ENCODE data around the gene SOX2.

Gene SOX2

DNA sequence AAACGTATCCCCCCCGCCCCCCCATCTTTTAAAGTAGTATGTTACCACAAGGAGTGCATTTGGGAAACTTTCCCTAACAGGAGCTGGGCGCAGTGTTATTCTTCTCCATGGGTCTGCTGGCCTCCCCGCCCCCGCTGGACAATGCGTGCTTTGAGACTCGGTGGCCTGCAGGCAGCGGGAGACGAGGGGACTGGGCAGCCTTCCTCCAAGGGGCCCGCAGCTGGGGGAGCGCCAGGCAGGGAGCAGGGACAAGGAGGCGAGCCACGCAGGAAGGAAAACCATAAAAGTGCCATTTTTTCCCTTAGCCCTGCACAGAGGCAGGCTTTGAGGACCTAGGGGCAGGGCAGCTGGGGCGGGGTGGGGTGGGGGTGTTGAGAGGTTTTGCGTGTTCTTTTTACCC lies 14.1 kb downstream of the SOX2 start:
- H3K27ac ChIP-seq = no peak overlapping the region
- no peak for DNase-seq
- peaks cover 0 to 24% (median 11%) of the 10 kb centered on the region in 4 donors for H3K4me1 ChIP-seq
- TF ChIP-seq, protein P1, sequence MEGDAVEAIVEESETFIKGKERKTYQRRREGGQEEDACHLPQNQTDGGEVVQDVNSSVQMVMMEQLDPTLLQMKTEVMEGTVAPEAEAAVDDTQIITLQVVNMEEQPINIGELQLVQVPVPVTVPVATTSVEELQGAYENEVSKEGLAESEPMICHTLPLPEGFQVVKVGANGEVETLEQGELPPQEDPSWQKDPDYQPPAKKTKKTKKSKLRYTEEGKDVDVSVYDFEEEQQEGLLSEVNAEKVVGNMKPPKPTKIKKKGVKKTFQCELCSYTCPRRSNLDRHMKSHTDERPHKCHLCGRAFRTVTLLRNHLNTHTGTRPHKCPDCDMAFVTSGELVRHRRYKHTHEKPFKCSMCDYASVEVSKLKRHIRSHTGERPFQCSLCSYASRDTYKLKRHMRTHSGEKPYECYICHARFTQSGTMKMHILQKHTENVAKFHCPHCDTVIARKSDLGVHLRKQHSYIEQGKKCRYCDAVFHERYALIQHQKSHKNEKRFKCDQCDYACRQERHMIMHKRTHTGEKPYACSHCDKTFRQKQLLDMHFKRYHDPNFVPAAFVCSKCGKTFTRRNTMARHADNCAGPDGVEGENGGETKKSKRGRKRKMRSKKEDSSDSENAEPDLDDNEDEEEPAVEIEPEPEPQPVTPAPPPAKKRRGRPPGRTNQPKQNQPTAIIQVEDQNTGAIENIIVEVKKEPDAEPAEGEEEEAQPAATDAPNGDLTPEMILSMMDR (IDR thresholded peaks at IDR 0.05) = no peak
- intact Hi-C loops (cut with DNase I; ENCODE audit: low total_unique reads) = no loop called here
- no peaks in the 10 kb centered on the region for H3K9me3 ChIP-seq
- no peak overlapping the region for H3K4me3 ChIP-seq
- H3K36me3 ChIP-seq = no peaks in the 10 kb centered on the region
- H3K27me3 ChIP-seq = peaks cover 0 to 98% of the 10 kb centered on the region in 2 donors

DNA sequence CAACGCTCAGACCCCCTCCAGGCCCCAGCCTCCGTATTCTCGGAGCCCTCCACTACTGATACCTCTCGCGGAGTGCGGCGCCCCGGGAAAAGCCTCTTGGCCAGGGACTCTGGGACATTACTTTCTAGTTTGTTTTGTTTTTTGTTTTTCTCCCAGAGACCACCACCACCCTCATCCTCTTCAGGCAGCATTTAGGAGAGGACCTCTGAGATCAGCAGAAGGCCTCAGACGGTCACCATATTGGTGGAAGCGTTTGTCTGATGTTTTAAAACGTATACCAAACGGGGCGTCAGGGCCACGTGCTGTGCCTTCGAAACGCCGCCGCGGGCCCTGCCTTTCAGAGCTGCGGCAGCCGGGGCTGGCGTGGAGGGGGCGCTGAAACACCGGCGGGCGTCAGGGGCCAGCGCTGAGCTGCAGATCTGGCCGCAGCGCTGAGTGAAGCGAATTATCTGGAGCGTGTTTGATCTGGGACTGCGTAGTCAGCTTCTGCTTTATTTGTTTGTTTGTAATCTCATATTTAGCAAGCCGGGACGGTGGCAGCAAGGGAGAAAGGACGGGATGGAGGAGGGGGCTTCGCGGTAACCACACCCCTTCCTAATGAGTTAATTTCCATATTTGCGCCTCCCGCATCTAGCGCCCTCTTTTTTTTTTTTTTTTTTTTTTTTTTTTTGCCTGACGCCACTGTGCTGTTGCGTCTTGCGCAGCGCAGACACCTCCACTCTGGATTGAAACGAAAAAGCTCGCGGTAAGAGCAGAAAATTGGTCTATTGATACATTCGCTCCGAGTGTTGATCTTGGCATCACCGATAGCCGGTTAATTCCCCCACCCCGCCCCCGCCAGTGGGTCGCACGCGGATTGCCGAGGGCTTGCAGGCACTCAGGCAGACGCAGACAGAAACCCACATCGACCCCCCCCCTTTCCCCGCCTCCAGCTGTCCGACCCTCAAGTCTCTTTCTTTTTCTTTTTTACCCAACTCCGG lies 14.9 kb downstream of the SOX2 start:
- H3K27ac ChIP-seq = no peak overlapping the region
- intact Hi-C loops (cut with DNase I; ENCODE audit: low total_unique reads) = no loop called here
- H3K36me3 ChIP-seq = no peaks in the 10 kb centered on the region
- H3K27me3 ChIP-seq = peaks cover 0 to 94% of the 10 kb centered on the region in 2 donors
- DNase-seq = no peak
- TF ChIP-seq, protein P1 (IDR thresholded peaks at IDR 0.05) = no peak
- peak overlapping the region; percentile 11 to 25 for H3K4me3 ChIP-seq
- peaks cover 0 to 24% (median 11%) of the 10 kb centered on the region in 4 donors for H3K4me1 ChIP-seq
- H3K9me3 ChIP-seq = no peaks in the 10 kb centered on the region

DNA sequence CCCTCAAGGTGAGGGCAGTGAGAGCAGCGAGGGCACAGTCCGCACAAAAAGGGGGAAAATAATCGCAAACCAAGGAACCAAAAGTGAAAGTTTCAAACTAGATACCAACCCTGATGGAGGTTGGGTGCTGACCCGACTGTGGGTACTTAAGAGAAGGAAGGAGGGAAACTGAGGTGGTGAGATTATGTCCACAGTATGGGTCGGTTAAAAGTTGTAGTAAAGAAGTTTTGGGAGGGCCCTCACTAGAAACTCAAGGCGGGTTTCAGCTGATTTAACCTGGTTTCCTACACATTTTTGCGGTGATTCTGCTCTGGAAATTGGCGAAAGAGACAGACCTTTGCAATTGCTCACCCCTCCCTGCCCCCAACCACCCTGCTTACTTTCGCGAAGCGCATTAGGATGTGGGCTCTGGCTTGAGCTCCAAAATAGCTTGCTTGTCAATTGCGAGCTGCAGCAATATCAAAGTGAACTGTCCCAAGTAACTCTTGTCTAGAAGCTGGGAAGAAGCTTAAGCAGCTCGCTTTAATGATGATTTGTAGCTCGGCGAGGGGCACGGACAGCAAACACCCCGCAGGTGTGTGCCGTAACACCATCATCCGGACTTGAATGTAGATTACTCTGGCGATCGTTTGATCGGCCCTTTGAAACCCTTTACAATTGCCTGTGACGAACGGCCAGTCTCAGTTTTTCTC lies 15.8 kb downstream of the SOX2 start:
- H3K27ac ChIP-seq = no peak overlapping the region
- no peaks in the 10 kb centered on the region for H3K9me3 ChIP-seq
- no peaks in the 10 kb centered on the region for H3K36me3 ChIP-seq
- no peak for DNase-seq
- peaks cover 0 to 91% of the 10 kb centered on the region in 2 donors for H3K27me3 ChIP-seq
- peaks cover 0 to 24% (median 11%) of the 10 kb centered on the region in 4 donors for H3K4me1 ChIP-seq
- TF ChIP-seq, protein P1 (IDR thresholded peaks at IDR 0.05) = no peak
- intact Hi-C loops (cut with DNase I; ENCODE audit: low total_unique reads) = no loop called here
- peak overlapping the region; percentile 11 to 25 for H3K4me3 ChIP-seq

DNA sequence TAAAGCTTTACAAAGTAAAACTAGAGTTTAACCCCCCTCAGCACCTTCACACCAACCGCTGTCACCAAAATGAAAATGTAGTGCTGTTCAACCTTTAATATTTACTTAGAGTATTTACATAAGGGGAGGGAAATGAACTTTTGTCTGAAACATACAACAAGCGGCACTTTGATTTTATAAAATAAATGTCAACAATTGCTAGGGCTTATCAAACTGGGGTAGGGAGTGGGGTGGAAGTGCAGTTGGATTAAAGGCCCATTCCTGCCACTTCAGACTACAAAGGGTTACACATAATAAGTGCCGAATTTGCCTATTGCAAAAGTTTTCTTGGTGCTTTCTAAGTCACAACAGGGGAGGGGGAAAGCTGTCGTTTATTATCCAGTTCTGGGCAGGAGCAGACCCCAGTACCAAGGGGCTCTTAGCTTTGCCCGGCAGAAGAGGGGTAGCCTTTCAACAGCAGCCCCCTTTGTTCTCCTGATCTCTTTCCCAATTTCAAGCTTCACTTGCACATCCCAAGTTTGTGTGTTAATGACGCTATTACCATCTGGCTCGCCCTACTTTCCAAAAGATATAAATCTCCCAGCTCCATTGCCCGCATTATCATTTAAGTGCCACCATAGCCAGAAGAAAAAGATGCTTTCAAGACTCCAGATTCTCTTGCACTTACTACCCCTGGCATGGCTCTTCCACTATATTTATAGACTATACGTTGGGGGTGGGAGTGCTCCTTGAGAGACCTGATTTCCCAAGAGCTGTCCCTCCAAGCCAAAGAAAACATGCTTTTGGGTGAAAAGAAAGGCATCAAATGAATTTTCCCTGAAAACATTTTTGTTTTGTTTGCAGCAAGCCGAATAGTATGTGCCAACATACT lies 17.0 kb downstream of the SOX2 start:
- Histone ChIP-seq H3K4me3 (no peak overlapping the region), H3K27me3 (peaks cover 0 to 79% of the 10 kb centered on the region in 2 donors), H3K27ac (no peak overlapping the region), H3K36me3 (no peaks in the 10 kb centered on the region), H3K4me1 (peaks cover 0 to 24% (median 11%) of the 10 kb centered on the region in 4 donors), H3K9me3 (no peaks in the 10 kb centered on the region)
- TF ChIP-seq, protein P1 (IDR thresholded peaks at IDR 0.05) = no peak
- intact Hi-C loops (cut with DNase I; ENCODE audit: low total_unique reads) = no loop called here
- no peak for DNase-seq

DNA sequence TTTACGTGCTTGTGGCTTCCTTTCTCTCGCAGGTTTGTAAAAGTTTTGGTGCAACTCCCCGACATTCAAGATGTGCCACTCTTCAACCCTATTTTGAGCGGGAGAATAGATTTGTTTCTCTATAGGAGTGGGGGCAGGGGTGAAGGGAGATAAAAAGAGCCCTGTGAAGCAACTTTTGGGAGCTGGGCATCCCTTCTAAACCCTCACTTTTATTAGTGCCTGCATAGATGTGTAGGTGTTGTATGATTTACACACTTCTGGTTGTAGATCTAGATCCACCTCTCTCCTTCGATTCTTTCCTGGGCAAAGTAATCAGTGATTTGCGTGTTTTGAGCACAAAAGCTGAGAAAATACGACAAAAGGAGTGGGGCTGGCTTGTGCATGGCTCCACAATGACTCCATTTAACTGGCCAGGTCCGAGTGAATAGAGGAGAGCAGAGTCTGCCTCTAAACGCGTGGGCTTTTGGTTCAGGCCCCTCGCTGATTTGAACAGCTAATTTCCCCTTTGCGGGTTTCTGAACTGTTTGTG lies 17.7 kb downstream of the SOX2 start:
- TF ChIP-seq, protein P1 (IDR thresholded peaks at IDR 0.05) = no peak
- Histone ChIP-seq H3K9me3 (no peaks in the 10 kb centered on the region), H3K27me3 (peaks cover 0 to 75% of the 10 kb centered on the region in 2 donors), H3K27ac (no peak overlapping the region), H3K4me1 (peaks cover 0 to 24% (median 11%) of the 10 kb centered on the region in 4 donors), H3K4me3 (no peak overlapping the region), H3K36me3 (no peaks in the 10 kb centered on the region)
- DNase-seq = no peak
- intact Hi-C loops (cut with DNase I; ENCODE audit: low total_unique reads) = no loop called here

Measured in tibial artery (tissue), 4 donors.